Thyroid gland (tissue), 4 donors: ENCODE results near the gene DVL3.

Experiments
- CTCF ChIP-seq, 6 experiments: fragments of 200-600 bp in 3 of 6; fragments of 450-650 bp in 3 of 6; sonication (generic) in 3 of 6; IDR thresholded peaks; one replicate each; pipeline ENCODE4 v1.5.1; 2016 to 2019; ENCODE audit warnings: antibody characterized with exemption in 6 of 6, mild to moderate bottlenecking in 2 of 6, inconsistent platforms in 1 of 6, moderate library complexity in 1 of 6
- POLR2A ChIP-seq, 2 donors: fragments of 450-650 bp; IDR thresholded peaks; one replicate each; pipeline ENCODE4 v1.6.1; 2017; ENCODE audit warnings: antibody characterized with exemption in 2 of 2, mild to moderate bottlenecking in 2 of 2, moderate library complexity in 1 of 2

- TF ChIP-seq POLR2A (IDR thresholded peaks at IDR 0.05) (no peak), CTCF (IDR thresholded peaks at IDR 0.05) (no peak)
Observed at GRCh38 chr3:184186902-184187207, 31.7 kb downstream of the DVL3 start.
